SJSA1 (cell line): ENCODE data around the gene BNIPL. TPM values are rescaled to one million over a fixed set of nuclear protein-coding genes. Genes with fewer than 3 reads are reported as not detected.

ENCODE experiments used
- DNase-seq, 2 experiments: peaks; one replicate each; pipeline ENCODE4 v3.0.0-alpha.2; 2015 to 2020; ENCODE audit warnings: low spot score in 2 of 2, low read depth in 1 of 2
- H3K27ac ChIP-seq: fragments of 250-450 bp; sonication (Bioruptor Pico); 2 replicates; pipeline ENCODE4 v1.5.1; 2020; ENCODE audit warnings: mild to moderate bottlenecking, moderate library complexity
- H3K27me3 ChIP-seq: fragments of 250-450 bp; sonication (Bioruptor Pico); replicated peaks from 2 replicates; pipeline ENCODE4 v1.5.1; 2020; ENCODE audit warnings: mild to moderate bottlenecking, moderate library complexity
- H3K36me3 ChIP-seq: fragments of 250-450 bp; sonication (Bioruptor Pico); 2 replicates; pipeline ENCODE4 v1.5.1; 2020; ENCODE audit warnings: mild to moderate bottlenecking
- H3K4me1 ChIP-seq: fragments of 250-450 bp; sonication (Bioruptor Pico); replicated peaks from 2 replicates; pipeline ENCODE4 v1.6.1; 2021; ENCODE audit warnings: mild to moderate bottlenecking
- H3K4me3 ChIP-seq: fragments of 250-450 bp; sonication (Bioruptor Pico); 2 replicates; pipeline ENCODE4 v1.5.1; 2020; ENCODE audit warnings: mild to moderate bottlenecking
- H3K9me3 ChIP-seq: fragments of 250-450 bp; sonication (Bioruptor Pico); replicated peaks from 2 replicates; pipeline ENCODE4 v1.5.1; 2020; ENCODE audit warnings: mild to moderate bottlenecking
- total RNA-seq: library from RNA; depleted of rRNA; stranded (reverse); fragments of >200 nt; shearing (Covaris generic); gene quantifications from 2 replicates; pipeline ENCODE4 v1.2.3, GENCODE V29; 2014

Gene BNIPL
- total RNA-seq, 1 experiment from 2014 or later, result 0.42 TPM

DNA sequence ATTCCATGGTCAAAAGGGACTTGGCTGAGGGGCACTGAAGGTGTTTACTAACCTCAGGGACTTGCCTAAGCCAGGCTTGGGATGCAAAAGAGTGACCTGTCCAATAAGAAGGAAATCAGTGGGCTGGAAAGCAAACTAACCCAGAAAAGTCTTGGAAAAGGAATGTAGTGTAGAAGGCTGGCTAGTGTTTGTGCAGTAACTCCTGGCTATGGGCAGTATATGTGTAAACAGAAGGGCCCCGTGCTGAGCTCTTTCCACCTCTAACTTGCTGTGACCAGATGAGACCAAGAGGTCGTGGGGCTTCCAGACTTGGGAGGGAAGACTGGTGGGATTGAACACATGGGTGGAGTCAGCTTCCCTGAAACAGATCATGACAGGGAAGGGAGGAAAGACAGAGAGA lies 33.8 kb upstream of the BNIPL start:
- H3K4me1 ChIP-seq, result peaks cover 40% of the 10 kb centered on the region

DNA sequence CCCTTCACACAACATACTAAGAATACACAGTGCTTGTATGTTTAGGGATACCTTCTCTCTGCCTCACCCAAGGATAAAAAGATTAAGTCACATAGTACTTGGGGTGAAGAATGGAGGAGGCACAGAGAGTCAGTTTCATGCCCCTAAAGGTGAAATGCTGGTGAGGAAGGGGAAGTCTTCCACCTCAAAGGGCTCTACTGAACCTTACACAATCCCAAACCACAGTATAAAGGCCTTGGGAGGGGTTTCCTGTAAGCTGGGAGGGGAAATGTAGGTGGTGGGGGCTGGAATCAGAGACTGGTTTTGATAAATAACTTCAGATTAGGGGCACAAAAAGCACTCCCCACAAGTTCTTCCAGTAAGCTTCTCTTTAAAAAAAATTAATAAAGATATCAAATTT lies 33.2 kb upstream of the BNIPL start:
- no peaks in the 10 kb centered on the region for H3K9me3 ChIP-seq
- no peak for DNase-seq
- no peak overlapping the region for H3K27ac ChIP-seq
- peaks cover 44% of the 10 kb centered on the region for H3K4me1 ChIP-seq
- H3K36me3 ChIP-seq, result no peaks in the 10 kb centered on the region; the same call in 1 of the 2 replicates
- no peak overlapping the region for H3K4me3 ChIP-seq
- H3K27me3 ChIP-seq, result no peaks in the 10 kb centered on the region

More for the DNA sequence above, 33.8 kb upstream of the BNIPL start:
- Histone ChIP-seq H3K4me3 (no peak overlapping the region), H3K36me3 (no peaks in the 10 kb centered on the region; the same call in 1 of the 2 replicates), H3K27ac (no peak overlapping the region), H3K9me3 (no peaks in the 10 kb centered on the region), H3K27me3 (no peaks in the 10 kb centered on the region)
- DNase-seq, result no peak

GRCh38 chr1:151005729-151006319 lies 30.6 kb upstream of the BNIPL start:
- Histone ChIP-seq H3K36me3 (no peaks in the 10 kb centered on the region; the same call in 1 of the 2 replicates), H3K27me3 (no peaks in the 10 kb centered on the region), H3K27ac (no peak overlapping the region), H3K4me1 (peaks cover 32% of the 10 kb centered on the region), H3K4me3 (peak overlapping the region; percentile 35), H3K9me3 (no peaks in the 10 kb centered on the region)
- DNase-seq, result no peak

GRCh38 chr1:151006327-151007052 lies 29.9 kb upstream of the BNIPL start, which contains the start of gene MINDY1:
Gene MINDY1 (minus strand): TSS chr1:151006902. CDS start chr1:151002617, 4,285 bp downstream.
- H3K4me1 ChIP-seq, result peaks cover 32% of the 10 kb centered on the region
- DNase-seq, result peak; percentile 80 to 82
- no peaks in the 10 kb centered on the region for H3K27me3 ChIP-seq
- H3K27ac ChIP-seq, result peak within 1 kb of the TSS; percentile 79
- H3K36me3 ChIP-seq, result no peaks in the 10 kb centered on the region; the same call in 1 of the 2 replicates
- no peaks in the 10 kb centered on the region for H3K9me3 ChIP-seq
- peak within 1 kb of the TSS; percentile 35 for H3K4me3 ChIP-seq

DNA sequence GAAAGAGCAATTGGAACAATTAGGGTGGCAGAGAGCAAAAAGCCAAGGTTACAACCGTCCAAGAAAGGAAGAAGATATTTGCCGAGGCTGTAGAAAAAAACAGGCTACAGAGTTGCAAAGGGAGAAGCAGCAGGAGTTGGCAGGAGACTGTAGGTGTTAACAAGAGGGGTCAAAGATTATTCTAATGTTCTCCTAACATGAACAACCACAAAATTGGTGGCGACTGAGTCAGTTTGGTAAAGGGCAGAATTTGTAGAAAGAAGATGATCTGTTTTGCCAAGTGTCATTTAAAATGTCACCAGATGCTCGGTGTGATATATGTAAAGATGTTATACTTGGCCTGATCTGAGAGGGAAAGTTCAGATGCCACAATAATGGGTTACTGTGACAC lies 28.5 kb upstream of the BNIPL start:
- H3K27ac ChIP-seq, result peak overlapping the region; percentile 79
- H3K4me3 ChIP-seq, result peak overlapping the region; percentile 60
- H3K27me3 ChIP-seq, result no peaks in the 10 kb centered on the region
- no peaks in the 10 kb centered on the region for H3K9me3 ChIP-seq
- DNase-seq, result no peak
- H3K36me3 ChIP-seq, result peaks cover 1% of the 10 kb centered on the region; the same call in 1 of the 2 replicates
- peaks cover 32% of the 10 kb centered on the region for H3K4me1 ChIP-seq

GRCh38 chr1:151008244-151009205 lies 27.9 kb upstream of the BNIPL start, which contains the start of gene PRUNE1:
Gene PRUNE1 (plus strand): TSS chr1:151008449. CDS start chr1:151008633, 184 bp downstream.
- peaks cover 2% of the 10 kb centered on the region; the same call in 1 of the 2 replicates for H3K36me3 ChIP-seq
- DNase-seq, result peak; percentile 94 to 98
- H3K9me3 ChIP-seq, result no peaks in the 10 kb centered on the region
- peak within 1 kb of the TSS; percentile 60 for H3K4me3 ChIP-seq
- no peaks in the 10 kb centered on the region for H3K27me3 ChIP-seq
- H3K27ac ChIP-seq, result peak within 1 kb of the TSS; percentile 79
- peaks cover 32% of the 10 kb centered on the region for H3K4me1 ChIP-seq

DNA sequence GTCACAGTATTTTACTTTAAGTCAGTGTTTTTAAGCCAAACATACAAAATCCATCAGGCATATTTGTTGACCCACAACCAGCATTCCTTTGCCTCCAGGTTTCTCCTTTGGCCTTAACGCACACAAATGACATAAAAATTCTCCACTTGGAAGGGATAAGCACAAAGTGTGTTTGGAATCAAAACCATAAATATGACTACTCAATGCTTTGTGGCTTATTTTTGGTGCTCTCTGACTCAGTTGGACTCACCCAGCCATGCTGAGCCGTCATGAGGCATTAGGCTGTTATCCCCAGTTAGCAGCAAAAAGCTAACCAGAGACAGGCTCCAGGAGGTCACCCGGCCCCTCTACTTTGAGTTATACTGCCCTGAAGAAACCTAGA lies 27.2 kb upstream of the BNIPL start:
- H3K27ac ChIP-seq, result no peak overlapping the region
- H3K9me3 ChIP-seq, result no peaks in the 10 kb centered on the region
- peaks cover 2% of the 10 kb centered on the region; the same call in 1 of the 2 replicates for H3K36me3 ChIP-seq
- H3K4me3 ChIP-seq, result peak overlapping the region; percentile 60
- no peaks in the 10 kb centered on the region for H3K27me3 ChIP-seq
- peaks cover 32% of the 10 kb centered on the region for H3K4me1 ChIP-seq
- DNase-seq, result no peak

DNA sequence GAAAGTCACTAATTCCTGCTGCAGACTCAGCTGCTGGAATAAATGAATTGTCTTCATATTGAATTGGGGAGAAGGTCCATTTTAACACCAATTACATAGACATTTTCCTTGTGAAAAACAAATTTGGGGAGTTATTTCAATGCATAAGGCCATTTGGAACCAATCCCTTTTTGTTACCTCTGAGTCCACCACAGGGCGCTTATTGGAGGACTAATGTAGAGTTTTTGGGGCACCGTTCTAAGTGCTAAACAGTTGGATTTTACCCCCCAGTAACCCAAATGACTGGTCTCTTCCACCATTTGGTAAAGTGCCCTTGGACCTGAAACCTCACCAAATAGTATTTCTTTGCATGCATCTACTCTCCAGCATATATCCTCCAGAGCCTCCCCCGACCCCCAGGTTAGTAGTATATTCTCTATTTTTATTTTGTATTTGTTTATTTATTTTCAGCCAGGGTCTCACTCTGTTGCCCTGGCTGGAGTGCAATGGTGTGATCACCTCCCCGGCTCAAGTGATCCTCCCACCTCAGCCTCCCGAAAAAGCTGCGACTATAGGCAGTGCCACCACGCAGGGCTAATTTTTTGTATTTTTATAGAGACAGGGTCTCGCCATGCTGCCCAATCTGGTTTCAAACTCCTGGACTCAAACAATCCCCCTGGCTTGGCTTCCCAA lies 26.6 kb upstream of the BNIPL start:
- H3K4me3 ChIP-seq, result no peak overlapping the region

GRCh38 chr1:151010346-151010726 lies 26.1 kb upstream of the BNIPL start:
- H3K9me3 ChIP-seq, result no peaks in the 10 kb centered on the region
- H3K27ac ChIP-seq, result no peak overlapping the region
- H3K36me3 ChIP-seq, result peaks cover 2% of the 10 kb centered on the region; the same call in 1 of the 2 replicates
- no peak overlapping the region for H3K4me3 ChIP-seq
- no peaks in the 10 kb centered on the region for H3K27me3 ChIP-seq
- H3K4me1 ChIP-seq, result peaks cover 32% of the 10 kb centered on the region
- DNase-seq, result no peak

More for the DNA sequence above, 26.6 kb upstream of the BNIPL start:
- H3K27me3 ChIP-seq, result no peaks in the 10 kb centered on the region
- no peak overlapping the region for H3K27ac ChIP-seq
- H3K36me3 ChIP-seq, result peaks cover 2% of the 10 kb centered on the region; the same call in 1 of the 2 replicates
- peaks cover 32% of the 10 kb centered on the region for H3K4me1 ChIP-seq
- no peaks in the 10 kb centered on the region for H3K9me3 ChIP-seq
- DNase-seq, result no peak

- Histone ChIP-seq H3K4me1 (peaks cover 24% of the 10 kb centered on the region), H3K27me3 (no peaks in the 10 kb centered on the region), H3K27ac (no peak overlapping the region), H3K9me3 (no peaks in the 10 kb centered on the region), H3K4me3 (no peak overlapping the region), H3K36me3 (peaks cover 2% of the 10 kb centered on the region; the same call in 1 of the 2 replicates)
- DNase-seq, result no peak
Observed at GRCh38 chr1:151011154-151011850, 25.1 kb upstream of the BNIPL start.

DNA sequence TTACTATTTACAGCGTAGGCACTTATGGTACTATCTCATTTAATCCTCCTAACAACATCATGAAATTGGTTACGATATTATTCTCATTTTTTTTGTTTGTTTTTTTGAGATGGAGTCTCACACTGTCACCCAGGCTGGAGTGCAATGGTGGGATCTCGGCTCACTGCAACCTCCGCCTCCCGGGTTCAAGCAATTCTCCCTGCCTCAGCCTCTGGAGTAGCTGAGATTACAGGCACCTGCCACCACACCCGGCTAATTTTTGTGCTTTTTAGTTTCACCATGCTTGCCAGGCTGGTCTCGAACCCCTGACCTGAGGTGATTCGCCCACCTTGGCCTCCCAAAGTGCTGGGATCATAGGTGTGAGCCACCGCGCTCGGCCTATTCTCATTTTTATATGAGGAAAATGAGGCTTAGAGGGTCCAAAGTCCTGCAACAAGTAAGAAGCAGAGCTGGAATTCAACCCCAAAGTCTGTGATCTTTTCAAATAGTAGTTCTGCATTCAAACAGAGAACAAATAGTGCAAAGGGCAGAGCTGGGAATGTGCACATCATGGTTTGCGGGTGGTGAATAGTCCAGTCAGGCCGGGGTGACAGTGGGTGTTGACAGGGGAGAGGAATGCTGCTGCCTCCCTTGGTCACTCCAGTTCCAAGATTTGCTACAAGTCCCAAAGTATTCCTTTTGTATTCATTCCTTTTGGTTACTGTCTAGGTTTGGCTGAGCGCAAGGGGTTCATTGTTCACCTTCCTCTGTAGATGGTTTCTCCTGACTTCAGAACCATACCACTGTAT lies 23.5 kb upstream of the BNIPL start:
- no peak overlapping the region for H3K27ac ChIP-seq

DNA sequence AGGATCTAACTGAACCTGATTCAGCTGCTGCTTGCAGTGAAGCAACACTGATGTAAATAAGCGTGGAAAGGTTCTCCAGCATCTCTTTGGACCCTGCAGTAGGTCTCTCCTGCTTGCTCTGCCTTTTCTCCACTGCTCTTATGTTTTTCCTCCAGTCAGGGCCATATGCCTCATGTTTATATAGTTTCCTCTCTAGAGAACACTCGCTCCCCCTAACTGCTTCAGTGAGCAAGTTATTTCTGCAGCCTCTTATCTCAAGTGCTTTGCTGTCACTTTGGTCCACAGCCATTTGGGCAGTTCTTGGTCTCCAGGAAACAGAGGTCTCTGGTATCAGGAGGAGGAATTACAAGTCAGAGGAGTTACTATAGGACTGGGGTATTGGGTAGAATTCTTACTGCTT lies 22.9 kb upstream of the BNIPL start:
- DNase-seq, result no peak
- H3K9me3 ChIP-seq, result no peaks in the 10 kb centered on the region
- H3K4me1 ChIP-seq, result peaks cover 7% of the 10 kb centered on the region
- no peak overlapping the region for H3K27ac ChIP-seq
- no peak overlapping the region for H3K4me3 ChIP-seq
- peaks cover 10% of the 10 kb centered on the region for H3K36me3 ChIP-seq
- no peaks in the 10 kb centered on the region for H3K27me3 ChIP-seq

More for the DNA sequence above, 23.5 kb upstream of the BNIPL start:
- Histone ChIP-seq H3K27me3 (no peaks in the 10 kb centered on the region), H3K4me1 (peaks cover 8% of the 10 kb centered on the region), H3K4me3 (no peak overlapping the region), H3K9me3 (no peaks in the 10 kb centered on the region), H3K36me3 (peaks cover 4% of the 10 kb centered on the region)
- DNase-seq, result no peak
